ENCODE results near the gene CCDC88C. TPM values are rescaled to one million over a fixed set of nuclear protein-coding genes. Genes with fewer than 3 reads are reported as not detected.
A peak's percentile ranks its signal among the peaks of the same experiment; 100 is the strongest.

CCDC88C gene
- total RNA-seq, 1 donor from 2014 or later: 3.6 TPM

DNA sequence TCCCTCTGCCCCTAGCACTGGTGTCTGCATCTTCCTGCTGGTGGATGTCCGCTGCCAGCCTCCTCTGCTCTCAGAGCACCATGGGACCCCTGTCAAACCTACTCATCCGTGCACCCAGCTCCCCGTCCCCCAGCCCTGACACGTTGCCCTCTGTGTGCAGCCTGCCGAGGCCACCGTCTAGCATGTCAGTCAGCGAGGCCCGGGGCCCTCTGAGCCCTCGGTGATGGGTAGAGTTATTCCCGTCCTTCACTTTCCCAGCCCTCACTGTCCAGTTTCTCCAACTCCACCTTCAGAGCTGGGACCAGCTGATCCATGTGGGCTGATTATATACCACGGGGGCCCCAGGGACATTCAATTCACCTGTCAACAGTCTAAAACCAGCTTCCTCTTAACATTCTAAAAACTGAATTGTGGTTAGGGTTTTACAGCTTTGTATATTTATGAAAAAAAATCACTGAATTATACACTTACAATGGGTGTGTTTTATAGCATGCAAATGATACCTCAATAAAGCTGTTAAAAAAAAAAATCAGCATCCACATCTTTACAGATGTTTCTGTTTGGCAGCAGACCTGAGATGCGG lies 61.3 kb downstream of the CCDC88C start:
- no peak for ATAC-seq
- intact Hi-C loops (cut with DNase I): no loop called here
- peak; percentile 21 for DNase-seq (ENCODE audit: missing footprints)

DNA sequence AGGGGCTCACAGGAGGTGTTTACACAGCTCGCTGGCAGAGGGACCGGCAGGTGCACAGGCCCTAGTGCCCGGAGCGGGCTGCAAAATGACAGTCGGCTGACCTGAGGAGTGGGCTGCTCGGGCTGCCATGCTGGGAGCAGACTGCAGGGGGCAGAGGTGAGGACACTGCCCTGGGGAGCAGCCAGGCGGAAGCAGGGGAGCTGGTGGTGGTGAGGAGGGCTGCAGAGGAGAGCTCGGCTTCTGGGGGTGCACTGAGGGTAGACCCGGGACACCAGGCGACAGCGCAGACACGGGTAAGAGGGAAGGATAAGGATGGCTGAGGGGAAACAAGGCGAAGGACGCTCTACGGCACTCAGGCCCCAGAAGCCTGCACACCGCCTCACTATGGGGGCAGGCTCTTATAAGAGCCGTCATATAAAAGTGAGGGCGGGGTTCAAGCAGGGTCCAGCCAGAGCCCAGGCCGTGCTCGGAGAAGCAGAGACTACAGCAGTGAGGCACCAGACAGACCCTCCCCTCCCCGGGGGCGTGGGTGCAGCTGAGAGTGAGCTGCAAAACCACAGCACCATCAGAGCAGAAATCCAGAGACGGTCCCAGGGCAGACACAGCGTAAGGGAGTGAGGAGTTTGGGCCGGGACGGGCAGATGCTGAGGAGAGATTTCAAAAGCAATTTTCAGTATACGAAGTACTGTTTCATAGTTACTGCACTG lies 62.5 kb downstream of the CCDC88C start:
- DNase-seq (ENCODE audit: missing footprints): peak; percentile 46
- intact Hi-C loops (cut with DNase I): no loop called here
- no peak for ATAC-seq

DNA sequence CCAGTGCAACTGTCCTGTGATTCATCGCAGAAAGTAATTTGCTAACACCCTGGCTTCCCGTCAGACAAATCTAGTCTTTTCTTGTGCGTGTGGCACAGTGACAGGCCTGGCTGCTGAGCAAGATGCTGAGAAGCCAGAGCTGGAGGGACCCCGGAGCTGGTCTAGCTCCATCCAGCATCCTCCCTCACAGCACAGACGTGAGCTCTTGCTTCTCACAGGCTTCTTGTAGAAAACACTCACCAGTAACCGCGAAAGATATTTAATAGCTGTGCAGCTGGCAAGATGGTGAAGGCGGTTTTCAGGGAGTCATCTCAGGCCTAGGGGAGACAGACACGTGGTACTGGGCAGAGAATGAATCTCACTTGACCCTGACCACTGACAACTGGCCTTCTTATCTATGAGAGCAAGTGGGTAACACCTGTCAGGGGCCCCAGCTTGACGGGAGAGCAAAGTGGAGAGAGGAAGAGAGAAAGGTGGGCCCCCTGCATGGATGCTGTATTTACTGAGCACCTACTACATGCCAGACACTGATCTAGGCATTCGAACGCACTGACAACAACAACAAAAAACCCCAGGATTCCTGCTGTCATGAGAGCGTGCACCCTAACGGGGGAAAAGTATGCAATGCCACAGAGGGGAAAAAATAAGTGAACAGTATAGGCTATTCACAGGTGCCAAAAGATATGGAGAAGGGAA lies 63.3 kb downstream of the CCDC88C start:
- intact Hi-C loops (cut with DNase I): no loop called here
- no peak for ATAC-seq
- DNase-seq (ENCODE audit: missing footprints): peak; percentile 70

DNA sequence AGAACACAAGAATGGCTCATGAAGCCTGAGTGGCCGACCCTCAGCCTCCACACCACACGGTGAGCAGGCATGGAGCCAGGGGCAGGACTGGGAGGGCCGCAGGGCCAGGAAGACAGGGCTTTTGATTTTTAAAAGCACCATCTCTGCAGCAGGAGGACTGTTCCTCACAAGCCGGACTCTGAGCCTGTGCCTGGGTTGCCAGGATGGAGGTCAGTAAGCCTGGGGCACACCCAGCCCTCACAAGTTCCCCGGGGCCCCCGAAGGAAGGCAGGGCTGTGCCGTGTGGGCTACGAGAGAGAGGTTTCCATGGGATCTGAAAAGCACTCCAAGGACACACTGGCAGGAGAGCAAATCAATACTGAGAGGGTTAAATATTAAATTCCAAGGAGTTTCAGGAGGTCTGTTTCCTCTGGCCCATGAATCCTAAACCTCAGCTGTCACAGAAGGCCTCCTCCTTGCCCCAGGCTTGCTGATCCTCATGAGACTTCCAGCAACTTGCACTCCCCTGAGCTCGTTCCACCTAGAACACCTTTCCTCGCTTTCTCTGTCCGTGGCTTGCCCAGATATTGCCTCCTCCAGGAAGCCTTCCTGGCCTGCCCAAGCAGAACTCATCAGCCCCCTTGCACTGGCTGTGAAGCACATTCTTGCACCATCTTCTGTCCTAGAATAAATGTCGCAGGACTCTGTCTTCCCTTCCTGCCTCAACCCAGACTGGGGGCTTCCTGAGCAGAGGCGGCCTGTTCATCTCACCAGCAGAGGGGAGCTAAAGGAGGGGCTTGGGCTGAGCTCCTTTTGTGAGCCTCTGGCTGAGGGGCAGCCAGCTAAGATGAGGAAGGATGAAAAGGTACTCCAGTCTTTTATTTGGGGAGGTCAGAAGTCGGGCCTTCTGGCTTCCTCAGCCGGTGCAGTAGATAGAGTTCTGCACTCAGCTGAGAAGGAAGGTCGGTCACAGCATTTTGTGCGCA lies 64.6 kb downstream of the CCDC88C start:
- ATAC-seq (no peak), DNase-seq (ENCODE audit: missing footprints) (peak; percentile 58)
- intact Hi-C loops (cut with DNase I): no loop called here

DNA sequence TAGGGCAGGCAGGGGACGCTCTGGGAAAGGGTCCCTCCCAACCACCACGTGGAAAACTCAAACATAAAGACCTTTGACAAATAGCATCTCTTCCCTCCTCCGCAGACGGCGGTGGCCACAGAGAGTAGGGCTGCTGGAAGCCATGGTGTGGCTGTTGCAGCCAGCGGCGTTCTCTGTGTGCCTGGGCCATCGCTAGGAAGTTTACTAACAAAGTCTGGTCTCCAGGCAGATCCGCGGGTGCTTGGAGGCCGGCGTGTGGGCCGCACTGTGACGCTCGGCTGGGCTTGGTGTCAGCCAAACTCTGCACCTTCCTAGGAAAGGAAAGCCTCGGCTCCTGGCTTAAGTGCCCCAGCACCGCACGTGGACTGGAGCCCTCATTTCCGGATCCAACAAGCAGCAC lies 65.6 kb downstream of the CCDC88C start:
- ATAC-seq (peak; percentile 87), DNase-seq (ENCODE audit: missing footprints) (peak; percentile 68)
- intact Hi-C loops (cut with DNase I): no loop called here

DNA sequence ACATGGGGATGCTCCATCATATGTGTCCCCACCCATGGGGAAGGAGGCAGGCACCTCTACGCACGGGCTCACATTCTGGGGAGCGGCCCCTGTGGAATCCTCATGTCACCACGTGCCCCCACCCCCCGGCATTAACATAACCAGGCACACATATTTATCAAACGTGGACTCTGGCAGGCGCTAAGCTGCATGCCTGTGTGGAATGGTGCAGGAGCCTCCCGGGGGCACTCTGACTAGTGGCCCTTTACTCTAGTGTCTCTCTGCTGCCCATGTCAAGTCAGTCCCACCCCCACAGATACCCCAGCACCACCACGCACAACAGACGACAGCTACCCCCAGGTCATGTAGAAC lies 66.1 kb downstream of the CCDC88C start:
- intact Hi-C loops (cut with DNase I): no loop called here
- ATAC-seq (no peak), DNase-seq (ENCODE audit: missing footprints) (peak; percentile 59)

DNA sequence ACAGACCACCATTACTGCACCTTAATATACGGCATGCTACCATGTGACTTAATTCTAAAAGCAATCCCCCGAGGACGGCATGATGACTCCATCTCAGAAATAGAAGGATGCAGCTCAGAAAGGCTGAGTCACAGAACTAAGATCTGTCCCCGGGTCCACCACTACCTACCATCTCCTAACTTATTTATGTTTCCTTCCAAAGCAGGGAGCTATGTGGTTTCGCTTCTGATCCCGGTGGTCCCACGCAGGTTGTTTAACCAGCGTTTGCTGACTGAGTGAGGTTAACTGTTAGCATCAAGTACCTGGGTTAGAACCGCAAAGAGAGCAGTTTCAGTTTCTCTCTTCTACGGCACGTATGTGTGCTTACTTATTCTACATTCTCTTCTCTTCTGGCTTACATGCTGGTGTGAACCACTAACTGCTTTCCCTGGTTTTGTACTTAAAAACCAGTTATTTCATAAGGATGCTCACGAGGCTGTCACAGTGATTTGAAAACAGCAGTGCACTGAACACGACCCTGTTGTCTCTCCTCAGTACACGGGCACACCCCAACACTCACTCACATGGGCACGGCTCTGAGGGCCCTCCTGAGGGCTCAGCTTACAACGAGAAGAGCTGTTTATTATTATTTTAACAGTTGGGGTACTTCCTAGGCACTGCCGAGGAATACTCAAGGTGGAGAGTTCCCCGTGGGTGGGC lies 66.7 kb downstream of the CCDC88C start:
- intact Hi-C loops (cut with DNase I): no loop called here
- no peak for ATAC-seq

DNA sequence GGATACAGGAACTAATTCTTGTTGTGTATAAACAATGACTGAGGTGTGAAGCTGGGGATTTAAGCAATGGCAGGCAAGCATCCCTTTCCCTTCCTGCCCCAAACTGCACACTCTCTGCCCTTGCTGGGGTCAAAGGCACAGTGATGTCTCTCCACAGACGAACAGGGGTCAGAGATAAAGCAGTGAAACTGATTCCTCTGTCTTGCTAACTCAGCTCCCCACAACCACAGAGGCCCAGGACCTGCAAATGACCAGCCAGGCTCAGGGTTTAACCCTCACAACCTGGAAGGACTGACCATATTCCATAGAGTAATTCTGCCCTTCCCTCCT lies 67.2 kb downstream of the CCDC88C start:
- intact Hi-C loops (cut with DNase I): no loop called here
- DNase-seq (ENCODE audit: missing footprints): peak; percentile 31
- ATAC-seq: no peak

More for the DNA sequence above, 66.7 kb downstream of the CCDC88C start:
- DNase-seq (ENCODE audit: missing footprints): no peak

DNA sequence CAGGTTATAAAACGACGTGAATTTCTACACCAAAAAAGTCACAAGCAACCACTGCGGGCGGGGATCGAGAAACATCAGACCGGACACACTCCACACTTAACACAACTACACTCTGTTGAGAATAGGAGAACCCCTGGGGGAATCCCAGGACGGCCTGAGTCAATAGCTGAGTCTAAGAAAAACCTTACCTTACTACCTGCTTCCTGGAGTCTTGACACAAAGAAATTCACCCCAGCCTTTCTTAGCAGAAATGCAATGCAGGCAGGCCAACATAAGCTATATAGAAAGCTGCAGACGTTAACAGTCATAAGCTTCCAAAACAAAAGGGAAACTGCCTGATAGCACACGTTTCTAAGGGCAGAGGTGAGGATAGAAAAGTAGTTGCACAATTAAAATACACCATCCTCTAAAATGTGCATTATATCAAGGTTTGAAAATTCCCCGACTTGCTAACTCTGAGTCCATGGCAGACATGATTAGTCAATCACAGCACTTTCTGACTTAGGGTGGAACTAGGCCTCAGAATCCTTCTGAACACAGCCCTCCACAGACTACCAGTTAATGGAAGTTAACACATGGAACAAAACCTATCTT lies 68.0 kb downstream of the CCDC88C start:
- DNase-seq (ENCODE audit: missing footprints) (no peak), ATAC-seq (no peak)
- intact Hi-C loops (cut with DNase I): loop anchor here (2.0 kb wide), 1 partner anchor 19 kb away; no protein-coding TSS in a partner anchor

DNA sequence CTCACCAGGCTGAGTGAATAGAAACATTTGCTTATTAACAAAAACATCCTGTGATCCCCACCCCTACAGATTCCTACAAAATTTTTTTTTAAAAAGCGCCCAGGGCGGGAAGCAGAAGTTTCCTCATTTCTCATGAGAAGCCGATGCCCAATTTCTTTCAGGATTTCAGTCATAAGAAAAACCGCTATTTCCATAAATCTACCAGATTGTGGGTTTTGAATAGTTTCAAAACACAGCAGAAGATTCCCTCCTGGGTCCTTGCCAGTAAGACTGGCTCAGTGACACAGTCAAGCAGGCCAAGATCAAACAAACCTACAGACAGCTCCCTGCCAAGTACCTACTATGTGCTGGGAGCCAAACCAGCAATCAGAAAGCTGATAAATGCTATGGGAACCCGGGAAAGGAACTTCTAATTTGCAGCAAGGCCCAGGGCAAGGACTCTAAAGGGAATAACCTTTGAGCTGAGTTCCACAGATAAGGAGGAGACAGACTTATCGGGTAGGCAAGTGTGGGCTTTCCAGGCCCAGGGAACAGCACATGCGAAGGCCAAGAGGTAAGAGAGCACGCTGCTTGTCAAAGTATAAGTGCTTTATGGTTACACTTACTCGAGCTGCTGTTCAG lies 68.7 kb downstream of the CCDC88C start:
- DNase-seq (ENCODE audit: missing footprints) (no peak), ATAC-seq (no peak)
- intact Hi-C loops (cut with DNase I): loop anchor here (2.0 kb wide), 1 partner anchor 18 kb away; no protein-coding TSS in a partner anchor

DNA sequence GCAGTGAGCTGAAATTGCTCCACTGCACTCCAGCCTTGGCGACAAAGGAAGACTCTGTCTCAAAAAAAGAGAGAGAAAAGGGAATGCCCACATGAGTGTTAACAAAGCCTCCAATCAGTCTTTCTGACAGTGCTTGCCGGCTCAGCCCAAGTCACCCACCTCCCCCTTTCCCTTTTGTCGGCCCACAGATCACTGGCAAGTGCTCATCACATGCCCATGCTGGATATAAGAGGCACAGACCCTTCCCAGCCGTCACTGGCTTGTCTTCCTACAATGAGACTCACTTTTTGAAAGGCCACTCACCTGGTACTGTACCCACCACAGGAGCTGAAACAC lies 70.8 kb downstream of the CCDC88C start:
- DNase-seq (ENCODE audit: missing footprints): no peak
- no peak for ATAC-seq
- intact Hi-C loops (cut with DNase I): no loop called here

DNA sequence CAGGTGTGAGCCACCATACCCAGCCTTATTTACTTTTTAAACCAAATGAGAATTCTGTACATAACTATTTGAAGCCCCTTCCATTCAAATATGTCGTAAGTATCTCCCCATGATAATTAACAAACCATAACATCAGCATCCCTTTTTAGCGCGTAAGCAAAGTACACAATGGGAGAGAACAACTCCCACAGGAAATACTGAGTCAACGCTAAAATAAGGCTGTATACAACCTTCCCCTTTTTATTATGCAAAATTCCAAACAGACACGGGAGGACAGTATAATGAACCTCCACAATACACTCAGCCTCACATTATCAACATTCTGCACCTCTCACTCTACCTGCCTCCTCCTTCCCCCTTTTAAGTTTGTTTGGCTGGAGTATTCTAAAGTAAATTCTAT lies 73.5 kb downstream of the CCDC88C start:
- DNase-seq (ENCODE audit: missing footprints) (no peak), ATAC-seq (no peak)
- intact Hi-C loops (cut with DNase I): no loop called here

DNA sequence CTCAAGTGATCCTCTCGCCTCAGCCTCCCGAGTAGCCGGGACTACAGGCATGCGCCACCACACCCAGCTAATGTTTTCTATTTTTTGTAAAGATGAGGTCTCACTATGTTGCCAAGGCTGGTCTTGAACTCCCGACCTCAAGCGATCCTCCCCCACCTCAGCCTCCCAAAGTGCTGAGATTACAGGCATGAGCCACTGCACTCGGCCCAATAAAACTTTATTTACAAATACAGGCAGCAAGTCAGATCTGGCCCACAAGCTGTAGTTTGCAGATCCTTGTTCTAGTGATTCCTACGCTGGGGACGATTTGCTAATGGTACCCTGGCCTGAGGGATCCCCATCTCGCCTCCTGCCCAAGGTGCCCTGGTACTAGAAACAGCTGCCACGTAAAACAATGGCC lies 74.6 kb downstream of the CCDC88C start:
- no peak for ATAC-seq
- no peak for DNase-seq (ENCODE audit: missing footprints)
- intact Hi-C loops (cut with DNase I): no loop called here

DNA sequence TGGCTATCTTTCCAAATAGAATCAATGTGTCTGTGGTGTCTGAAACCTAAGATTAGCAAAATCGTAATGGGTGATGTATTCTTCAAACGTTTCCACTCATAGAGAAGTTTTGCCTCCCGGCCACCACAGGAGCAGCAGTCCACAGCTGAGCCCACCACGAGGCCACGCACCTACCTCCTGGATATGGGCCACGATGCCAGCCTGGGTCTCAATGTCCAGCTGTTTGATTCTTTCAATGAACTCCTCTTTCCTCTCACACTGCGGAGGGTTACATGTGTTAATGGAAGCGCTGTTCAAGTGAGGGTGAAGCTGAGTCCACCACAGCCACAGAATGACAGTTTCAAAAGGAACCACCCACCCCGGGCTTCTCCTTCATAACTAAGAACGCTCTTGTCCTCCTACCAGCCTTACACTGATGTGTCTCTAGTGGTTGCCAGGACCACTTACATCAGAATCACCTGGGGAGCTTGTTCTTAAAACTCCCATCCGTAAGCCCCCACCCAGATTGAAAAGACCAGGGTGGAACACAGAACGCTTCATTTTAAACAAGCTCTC lies 75.3 kb downstream of the CCDC88C start:
- ATAC-seq (no peak), DNase-seq (ENCODE audit: missing footprints) (no peak)
- intact Hi-C loops (cut with DNase I): no loop called here

DNA sequence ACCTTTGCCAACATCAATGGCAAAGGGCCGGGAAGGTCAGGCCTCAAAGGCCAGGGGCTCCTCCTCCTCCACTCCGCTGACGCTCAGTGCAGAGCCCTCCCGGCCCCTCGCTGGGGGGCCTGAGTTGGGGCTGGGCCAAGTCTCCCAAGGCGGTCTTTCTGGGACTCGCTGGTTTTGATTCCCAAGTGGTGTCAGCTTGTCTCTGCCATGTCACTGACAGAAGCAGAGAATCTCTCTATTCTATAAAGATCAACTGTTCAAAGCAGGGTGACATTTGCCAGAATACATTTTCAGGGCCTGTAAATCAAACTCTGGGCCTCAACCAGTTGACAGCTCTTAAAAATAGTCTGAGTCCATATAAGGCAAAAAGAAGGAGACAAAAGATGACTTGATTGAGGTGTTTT lies 75.9 kb downstream of the CCDC88C start:
- ATAC-seq: no peak
- no peak for DNase-seq (ENCODE audit: missing footprints)
- intact Hi-C loops (cut with DNase I): no loop called here

DNA sequence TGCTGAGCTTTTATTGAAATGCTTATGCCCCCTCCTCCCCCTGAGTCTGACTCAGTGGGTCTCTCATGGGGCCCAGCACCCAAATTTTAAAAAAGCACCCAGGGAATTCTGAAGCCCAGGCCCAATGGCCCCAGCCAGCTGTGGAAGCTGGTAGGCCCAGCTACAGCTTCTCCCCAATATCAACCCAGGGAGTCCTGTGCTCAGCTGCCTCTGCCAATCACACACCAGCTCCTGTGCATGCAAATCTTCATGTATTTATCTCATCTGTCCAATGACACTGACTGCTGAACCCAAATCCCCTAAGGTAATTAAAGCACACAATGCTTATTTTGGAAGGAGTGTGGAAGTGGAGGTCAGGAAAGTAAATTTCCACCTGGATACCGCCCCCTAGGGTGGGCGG lies 76.3 kb downstream of the CCDC88C start:
- intact Hi-C loops (cut with DNase I): no loop called here

DNA sequence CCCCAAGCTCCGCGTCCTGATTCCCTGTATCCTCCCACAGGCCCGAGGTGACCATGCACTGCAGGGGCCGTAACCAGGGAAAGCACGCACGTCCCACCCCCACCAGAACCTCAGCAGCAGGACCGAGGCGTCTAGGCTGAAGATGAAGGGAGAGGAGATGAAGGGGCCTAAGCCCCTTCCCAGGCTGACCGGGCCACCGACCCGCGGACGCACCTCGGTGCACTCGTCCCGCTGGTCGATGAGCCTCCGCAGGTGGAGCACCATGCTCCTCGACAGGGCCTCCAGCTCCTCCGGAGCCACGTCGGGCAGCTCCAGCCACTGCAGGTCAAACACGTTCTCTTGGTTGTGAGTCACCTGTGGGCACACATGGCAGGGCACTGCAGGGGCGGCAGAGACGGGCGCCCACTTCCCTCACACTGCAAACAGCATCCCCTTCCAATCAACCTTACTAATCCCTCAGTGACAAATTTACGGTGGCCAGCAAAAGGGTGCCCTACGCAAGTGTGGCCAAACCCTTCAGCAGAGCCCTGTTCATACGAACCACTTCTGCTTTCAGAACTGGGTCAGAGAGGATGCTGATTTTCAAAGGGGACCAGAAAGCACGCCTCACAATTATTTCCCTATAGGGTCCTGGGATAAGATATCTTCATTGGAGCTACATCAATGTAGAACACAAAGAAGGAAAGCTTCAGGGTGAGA lies 77.8 kb downstream of the CCDC88C start:
- ATAC-seq (no peak), DNase-seq (ENCODE audit: missing footprints) (peak; percentile 56)
- intact Hi-C loops (cut with DNase I): no loop called here

More for the DNA sequence above, 76.3 kb downstream of the CCDC88C start:
- ATAC-seq: no peak
- no peak for DNase-seq (ENCODE audit: missing footprints)

All from Right ventricle myocardium inferior (tissue), 1 donor.